Urothelium cell line (cell line): ENCODE results near the gene ACVR1B.

Source experiments
- DNase-seq: peaks from one replicate; pipeline ENCODE4 v3.0.0; 2011; ENCODE audit warnings: low spot score, mixed read lengths
- FAIRE-seq: peaks from 2 replicates; lab custom pipeline; 2011; peaks lifted over from hg19 to GRCh38; lab: Jason Lieb, UNC

The ACVR1B gene

DNA sequence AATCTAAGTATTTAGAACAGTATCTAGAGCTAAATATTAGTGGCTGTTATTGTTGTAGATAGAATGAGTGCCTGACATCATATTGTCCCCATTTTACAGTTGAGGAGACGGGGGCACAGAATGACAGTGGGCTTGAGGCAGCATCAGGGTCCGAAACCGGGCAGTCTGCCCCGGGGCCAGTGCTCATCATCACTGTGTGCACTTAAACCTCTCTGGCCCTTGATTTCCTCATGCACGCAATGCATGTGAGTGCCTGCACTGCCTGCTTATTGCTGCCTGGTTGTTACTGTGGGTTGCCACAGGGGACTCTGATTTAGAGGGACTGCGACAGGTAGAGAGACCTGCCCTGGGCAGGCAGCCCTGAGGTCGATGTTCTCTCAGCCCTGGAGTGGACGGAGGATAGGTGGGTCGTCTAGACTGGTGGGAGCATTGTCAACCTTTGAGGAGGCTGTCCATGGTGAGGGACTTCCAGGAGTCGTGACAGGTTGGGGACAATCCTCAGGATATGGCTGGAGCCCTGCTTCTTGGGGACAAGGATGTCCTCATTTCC lies 34.4 kb upstream of the ACVR1B start:
- FAIRE-seq = no peak
- no peak for DNase-seq

DNA sequence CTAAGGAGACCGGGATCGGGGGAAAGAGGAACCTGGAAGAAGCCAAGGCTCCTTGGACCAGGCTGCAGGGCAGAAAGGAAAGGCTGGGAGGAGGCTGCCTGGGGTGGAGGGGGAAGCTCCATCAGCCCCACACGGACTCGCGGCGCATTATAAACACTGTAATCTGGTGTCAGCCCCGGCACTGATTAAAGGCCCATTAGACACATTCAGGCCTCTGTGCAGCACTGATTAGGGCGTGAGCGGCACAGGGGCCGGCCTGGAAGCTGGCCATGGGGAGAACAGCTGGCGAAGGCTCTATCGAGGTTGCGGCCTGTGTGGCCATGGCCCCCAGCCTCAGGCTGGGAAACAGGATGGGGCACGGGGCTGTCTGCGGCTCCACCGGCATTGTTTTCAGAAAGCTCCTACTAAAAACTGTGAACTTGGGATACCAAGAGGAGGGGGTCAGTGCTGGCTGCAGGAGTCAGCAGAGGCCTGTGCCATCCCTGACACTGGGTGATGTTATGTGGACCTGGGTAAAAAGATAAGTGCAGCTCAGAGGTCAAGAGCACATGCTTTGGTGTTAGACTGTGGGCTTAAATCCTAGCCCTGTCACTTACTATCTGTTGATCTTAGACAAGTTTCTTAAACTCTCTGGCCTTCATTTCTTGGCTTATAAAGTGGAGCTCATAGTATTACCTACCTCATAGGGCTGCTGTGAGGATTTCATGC lies 33.6 kb upstream of the ACVR1B start:
- DNase-seq (no peak), FAIRE-seq (no peak)

DNA sequence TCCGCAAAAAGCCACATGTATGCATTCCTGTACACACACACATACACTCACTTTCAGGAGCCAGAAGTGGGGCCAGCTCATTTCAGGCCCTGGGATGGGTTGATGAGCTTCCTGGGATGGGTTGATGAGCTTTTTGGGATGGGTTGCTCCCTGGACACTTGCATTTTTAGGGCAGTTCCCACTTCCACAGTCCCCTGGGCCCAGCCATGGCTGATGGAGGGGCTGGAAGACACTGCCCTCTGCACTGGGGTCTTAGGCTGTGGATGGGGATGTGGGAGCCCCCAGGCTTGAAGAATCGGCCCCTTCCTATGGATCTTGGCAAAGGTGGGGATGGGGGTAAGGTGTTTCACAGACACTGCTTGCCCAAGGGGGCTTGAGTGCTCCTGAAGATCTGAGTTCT lies 31.5 kb upstream of the ACVR1B start:
- DNase-seq = no peak
- no peak for FAIRE-seq

DNA sequence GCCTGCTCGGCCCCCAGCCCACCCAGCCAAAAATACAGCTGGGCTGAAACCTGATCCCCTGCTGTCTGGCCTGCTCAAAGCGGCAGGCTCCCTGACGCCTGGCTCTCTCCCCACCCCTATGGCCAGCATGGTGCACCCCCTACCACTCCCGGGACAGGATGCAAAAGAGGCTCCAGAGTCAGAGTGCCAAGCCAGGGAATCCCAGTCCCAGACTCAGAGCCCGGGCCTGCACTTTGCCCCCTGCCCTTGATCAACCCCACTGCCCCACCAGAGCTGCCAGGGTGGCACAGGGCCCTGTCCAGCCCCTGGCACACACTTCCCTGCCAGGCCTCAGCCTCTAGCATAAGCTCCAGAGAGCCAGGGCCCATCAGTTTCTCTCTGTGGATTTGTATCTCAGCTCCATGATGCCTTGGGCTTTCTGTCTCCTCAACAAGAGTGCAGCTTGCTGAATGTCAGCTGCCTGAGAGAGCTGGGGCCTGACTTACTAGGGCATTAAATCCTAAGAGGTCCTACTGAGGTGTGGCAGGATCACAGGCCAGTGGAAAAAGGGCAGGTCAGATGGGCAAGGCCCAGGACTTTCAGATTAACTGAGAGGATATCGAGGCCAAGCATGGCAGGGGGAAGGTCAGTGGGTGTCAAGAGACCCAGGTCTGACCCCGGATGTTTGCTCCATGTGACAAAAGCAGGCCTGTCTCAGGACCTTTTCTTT lies 30.3 kb upstream of the ACVR1B start:
- no peak for DNase-seq
- no peak for FAIRE-seq

DNA sequence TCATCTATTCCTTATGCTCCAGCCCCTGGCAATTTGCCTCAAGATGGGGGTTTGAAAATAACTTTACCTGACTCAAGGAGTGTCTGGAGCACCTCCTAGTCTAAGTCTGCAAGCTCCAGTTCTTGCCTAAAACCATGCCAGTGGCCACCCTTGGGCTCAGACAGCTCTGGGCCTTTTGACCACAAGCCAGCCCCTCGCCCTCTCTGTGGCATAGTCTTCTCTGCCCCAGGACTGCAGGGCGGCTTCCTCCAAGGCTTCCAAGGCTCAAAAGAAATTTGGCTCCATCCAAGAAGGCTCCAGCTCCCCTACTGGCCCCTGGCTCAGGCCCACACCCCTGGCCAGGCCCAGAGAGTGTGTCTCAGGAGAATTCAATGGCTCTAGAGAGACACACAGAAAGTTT lies 29.4 kb upstream of the ACVR1B start:
- FAIRE-seq (no peak), DNase-seq (no peak)

DNA sequence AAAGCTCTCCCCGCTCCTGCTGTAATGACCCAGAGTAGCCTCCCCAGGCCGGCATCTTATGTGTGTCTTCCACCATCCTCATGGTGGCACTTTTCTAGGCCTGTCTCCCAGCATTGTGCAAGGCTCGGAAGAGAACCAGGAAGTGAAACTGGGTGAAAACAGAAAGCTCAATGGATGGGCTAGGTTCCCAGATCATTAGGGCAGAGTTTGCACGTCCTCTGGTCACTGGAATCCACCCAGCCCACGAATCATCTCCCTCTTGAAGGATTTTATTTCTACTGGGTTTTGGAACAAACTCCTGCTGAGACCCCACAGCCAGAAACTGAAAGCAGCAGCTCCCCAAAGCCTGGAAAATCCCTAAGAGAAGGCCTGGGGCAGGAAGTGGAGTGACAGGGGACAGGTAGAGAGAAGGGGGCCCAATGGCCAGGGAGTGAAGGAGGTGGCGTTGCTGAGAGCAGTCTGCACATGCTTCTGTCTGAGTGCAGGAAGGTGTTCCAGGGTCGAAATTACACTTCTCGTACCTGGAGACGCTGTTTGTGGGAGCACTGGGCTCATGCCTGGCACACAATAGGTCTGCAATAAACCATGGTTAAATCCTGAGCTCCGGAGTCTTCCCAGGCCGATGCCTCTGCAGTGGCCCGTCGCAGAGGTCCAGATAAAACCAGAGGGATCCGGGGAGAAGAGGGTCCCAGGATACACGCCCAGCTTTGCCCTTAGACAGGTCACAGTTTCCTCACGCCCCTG lies 28.6 kb upstream of the ACVR1B start:
- FAIRE-seq (no peak), DNase-seq (no peak)

DNA sequence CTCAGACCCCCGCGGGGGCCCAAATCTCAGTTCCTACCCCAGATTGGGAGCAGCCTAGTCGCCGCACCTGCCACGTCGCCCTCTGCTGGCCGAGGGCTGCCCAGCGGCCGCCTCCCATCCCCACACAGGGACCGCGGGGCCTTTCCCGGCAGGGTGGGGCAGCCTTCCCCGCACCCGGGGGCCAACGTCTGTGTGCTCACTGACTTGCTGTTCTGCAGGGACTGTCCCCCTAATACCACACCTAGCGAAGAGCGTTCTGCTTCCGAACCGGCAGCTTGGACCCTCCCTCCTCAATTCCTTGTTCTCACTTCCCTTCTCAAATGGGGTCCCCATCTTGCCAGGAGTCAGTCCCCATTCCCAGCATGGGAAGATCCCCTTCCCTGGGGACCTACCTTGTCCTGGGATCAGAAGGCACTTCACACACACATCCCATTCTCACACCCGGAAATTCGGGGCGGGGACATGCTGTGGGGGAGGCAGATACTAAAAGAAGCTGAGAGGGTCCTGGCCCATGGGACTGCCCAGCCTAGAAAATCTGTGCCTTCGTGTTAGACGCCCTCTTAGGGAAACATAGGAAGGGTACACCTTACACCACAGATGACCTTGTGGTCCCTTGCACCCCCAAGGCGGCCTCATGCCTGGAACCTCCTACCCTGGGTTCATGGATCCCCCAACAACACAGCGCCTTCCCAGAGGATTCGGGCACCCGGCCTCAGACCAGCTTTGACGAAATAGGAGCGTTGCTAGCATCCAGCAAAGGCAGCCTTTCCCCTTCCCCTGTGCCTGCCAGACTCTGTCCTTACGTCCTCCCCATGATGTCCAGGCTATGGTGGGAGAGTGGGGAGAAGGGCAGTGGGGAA lies 27.8 kb upstream of the ACVR1B start:
- DNase-seq (peak; percentile 62), FAIRE-seq (no peak)

DNA sequence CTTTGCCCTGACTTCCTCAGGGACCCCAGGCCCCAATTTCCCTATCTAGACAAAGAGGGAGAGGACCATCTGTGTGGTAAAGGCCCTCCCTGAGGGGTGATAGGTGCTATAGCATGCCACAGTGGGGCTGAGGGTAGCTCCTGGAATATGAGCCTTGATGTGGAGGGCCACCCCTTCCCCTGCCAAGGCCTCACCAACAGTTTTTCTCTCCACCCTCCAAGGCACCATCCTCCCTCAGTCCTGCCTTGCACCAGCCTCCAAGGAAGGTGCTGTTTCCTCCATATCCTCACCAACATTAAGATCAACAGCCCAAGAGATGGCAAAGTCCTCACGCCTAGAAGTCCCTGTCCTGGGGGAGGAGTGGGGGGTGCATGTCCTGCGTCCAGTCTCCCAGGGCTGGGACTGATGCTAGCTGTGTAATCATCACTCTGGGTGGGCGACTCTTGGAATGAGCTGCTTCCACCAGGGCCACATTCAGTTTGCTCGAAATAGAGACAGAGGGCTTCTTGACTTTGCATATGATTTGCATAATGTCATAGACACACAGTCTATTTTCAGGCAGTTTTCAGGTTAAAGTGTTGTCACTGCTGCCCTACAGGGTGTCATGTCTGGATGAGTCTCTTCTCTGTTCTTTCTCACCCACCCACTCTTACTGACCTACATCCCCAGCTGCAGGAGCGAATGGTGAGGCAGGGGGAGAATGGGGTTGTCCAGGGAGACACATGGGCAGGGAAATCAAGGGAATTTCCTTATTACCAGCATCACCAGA lies 26.8 kb upstream of the ACVR1B start:
- DNase-seq (no peak), FAIRE-seq (no peak)

DNA sequence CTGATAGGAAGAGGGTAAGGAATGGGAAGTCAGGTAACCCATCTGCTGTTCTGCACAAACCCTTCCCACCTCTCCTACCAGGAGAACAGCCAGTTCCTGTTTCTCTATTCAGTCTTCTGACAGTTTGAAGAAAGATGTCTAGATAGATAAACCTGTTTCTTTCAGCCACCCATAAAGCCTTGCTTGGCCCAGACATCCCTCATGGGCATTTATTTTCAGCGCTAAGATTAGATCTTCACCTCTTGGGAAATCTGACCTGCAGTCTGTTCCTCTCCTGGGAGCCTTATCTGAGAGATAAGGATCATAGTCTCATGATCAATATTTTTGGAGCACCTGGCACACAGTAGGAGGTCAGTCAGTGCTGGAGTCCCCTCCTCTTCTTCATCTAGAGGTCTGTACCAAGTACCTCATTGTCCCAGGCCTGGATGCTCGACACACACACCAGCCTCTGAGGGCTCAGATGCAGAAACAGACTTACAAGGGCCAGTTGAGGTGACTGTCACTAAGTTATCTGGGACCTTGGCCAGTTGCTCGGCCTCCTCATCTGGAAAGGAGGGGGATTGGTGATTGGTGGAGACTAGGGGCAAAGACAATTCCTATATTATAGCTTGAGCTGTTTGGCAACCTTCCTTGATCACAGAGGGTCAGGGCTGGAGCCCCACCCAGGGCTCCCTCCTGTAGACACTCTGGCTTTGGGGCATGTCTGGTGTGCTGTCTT lies 26.0 kb upstream of the ACVR1B start:
- FAIRE-seq = no peak
- DNase-seq = no peak

DNA sequence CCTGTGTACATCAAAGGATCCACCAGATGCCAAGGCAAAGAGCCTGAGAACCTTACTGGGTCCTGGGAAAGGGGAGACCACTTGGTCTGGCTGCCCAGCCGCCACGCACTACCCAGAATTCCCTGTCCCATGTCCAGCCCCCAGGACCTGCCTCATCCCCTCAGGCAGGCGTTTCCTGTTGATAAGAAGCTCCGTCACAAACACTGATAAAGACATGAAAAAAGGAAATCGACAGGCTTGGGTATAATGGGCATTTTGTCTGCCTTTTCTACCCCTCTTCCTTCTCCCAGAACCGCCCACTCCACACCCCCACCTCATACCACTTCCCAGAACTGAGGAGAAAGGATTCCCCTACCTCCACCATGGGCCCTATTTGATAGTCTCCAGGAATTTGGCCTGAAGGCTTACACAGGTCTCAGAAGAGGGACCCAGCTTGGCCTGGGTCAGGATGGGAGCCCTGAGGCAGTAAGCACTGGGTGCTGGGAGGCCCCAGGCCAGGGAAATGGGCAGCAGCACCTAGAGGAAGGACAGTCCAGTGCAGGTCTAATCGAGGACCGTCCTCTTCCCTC lies 25.4 kb upstream of the ACVR1B start:
- DNase-seq = no peak
- FAIRE-seq = no peak

DNA sequence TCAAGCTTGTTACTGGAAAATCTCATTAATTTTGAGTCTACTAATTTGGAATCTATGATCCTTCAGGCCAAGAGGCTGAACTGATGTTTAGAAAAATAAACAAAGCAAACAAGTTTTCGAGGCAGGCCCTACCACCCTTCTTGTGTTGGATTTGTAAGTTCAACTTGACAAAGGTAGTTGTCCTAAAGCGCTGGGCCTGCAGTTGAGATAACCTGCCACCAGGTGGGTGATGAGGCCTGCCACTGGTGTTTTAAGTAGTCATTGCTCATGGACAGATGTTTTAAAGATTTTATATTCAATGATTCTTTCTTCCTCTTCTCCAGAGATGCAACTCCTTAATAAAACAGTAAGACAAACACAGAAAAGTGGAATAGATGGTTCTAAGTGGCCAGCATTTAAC lies 24.8 kb upstream of the ACVR1B start:
- DNase-seq (no peak), FAIRE-seq (no peak)

DNA sequence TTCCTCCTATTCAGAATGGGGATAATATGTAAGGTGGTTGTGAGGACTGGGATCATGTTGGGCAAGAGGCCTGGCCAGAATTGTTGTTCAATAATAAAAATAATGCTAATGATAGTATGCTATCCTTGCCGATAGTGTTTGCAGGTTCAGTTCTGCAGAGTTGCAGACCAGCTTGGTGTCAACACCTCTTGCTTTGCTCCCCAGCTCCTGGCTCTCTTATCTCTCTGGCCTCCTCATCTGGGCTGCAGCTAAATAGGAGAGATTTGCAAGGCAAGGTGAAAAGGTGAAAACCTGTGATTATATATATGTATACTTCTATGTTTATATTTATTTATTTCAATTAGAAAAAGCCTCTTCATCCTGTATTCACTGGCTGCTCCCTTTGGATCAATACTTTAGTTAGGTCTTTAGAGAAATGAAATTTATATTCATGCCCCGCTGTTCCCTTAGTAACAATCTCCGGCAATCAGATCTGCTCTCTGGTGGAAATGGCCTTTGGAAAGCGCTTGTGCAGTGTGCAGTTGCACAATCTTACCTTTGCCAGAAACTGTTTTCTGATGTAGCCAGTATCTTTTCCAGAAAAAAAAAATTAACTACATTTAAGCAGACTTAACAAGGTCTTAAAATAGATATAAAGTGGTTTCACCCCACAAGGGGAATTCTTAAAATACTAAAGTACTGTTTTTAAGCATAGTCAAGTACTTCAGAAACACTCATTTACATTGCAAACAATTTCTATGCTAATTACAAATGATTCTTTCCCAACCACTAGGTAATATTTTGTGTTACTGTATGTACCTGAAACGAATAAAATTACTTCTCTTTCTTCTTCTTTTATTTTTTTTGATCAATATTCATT lies 19.1 kb upstream of the ACVR1B start:
- DNase-seq (no peak), FAIRE-seq (no peak)

DNA sequence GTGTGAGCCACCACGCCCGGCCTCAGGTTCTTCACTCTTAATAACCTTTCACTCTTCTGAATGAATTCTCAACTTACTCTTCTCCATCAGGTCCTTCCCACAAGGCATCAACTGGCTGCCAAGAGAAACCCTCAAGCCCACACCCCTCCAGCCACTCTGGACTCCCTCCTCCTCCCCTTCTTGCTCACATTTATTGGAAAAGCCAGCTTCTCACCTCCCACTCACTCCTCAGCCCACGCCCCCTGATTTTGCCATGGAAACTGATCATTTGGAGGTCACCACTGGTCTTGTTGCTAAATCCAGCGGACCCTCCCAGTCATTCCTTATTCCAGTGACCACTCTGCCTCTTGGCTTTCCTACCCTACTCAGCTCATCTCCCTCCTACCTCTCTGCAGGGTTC lies 17.4 kb upstream of the ACVR1B start:
- DNase-seq (no peak), FAIRE-seq (no peak)

DNA sequence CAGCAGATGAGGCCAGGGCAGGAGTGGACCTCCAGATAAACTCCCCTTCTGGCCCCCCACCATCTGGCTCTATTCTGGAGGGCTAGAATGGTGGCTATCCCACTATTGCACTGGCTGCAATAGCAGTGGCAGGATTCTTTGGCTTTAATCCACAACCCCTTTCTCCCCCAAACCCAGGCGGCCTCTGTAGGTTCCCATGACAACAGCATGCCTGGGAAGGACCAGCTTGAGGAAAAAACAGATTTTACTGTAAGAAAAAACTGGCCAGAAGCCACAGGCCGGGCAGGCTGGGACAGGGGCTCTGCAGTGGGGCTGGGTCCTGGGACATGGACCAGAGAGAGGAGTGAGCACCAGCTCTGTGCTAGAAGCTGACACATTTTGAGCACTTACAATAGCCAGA lies 13.6 kb upstream of the ACVR1B start:
- no peak for FAIRE-seq
- no peak for DNase-seq

DNA sequence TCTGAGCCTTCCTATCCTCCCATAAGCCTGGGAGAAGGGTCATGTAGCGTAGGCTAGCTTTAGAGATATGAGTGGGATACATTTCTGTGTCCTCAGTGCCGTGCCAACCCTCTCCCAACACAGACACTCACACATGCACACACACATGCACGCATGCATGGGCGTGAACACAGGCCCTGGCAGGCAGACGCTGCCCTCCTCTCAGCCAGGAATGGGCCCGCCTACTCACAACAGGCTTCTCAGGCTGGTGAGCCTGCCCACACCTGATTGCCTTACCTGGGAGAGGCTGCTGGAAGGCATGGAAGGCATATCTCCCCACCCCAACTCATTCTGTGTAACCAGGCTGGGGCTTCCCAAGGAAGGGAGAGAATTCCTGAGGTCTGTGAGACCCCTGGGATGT lies 12.8 kb upstream of the ACVR1B start:
- no peak for DNase-seq
- FAIRE-seq = no peak

DNA sequence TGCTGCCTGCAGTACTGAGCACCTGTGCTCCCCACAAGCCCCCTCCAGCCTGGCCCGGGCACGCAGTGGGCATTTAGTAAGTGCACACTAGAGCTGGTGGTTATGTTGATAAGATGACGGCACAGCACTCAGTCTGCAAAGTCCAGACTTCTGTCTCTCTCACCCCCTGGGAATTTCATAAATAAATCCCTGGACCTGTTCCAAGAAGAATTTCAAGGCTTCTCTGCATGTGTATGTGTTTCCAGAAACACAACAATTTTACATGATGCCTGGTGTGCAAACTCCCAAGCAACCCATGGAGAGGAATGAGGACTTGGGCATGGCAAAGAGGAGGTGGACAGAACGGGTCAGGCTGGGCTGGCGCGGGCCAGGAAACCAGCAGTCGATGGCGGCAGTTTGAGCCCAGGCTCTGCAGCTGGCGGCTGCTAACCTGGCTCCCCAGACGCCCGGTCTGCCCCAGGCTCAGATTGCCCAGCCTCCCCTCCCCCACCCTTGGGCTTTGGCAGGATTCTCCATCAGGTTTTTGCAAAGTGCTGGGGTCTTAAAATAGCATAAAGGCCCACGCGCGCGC lies 10.4 kb upstream of the ACVR1B start:
- DNase-seq (no peak), FAIRE-seq (no peak)

DNA sequence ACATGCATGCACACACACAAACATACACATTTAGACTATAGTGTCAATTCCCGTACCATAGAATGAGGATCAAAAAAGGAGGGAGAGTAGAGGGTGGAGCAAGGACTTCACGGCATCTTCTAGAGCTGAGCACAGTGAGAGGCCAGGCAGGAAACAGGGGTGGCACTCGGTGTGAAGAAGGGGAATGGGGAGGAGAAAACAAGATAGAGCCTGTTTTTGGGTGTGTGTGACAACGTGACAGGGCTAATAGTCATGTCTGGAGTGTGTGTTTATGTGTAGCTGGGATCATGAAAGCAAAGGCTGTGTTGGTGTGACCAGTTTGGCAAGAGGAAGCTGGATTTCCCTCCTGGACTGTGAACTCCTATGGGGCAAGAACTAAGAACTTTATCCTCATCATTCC lies 9.9 kb upstream of the ACVR1B start:
- DNase-seq (no peak), FAIRE-seq (no peak)

DNA sequence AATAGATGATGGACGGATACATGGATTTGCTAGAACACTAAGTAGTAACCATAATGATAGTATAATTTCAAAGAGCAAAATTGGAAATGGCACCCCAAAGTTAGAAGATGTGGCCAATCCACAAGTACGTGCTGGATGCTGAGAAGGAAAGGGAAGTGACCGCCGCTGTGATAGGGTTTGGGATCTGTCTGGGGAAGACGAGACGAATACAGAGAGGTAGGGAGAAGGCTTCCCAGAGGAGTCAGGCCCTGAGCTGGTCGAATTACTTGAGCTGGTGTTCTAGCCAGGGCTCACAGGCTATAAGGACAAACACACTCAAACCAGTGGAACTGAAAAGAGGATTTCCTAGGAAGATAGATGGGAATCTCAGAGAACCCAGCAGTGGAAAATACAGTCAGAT lies 9.4 kb upstream of the ACVR1B start:
- FAIRE-seq (no peak), DNase-seq (no peak)
